Loucy (cell line): ENCODE data around the gene BABAM2.

Experiments
- CTCF ChIP-seq: fragments of 200-600 bp; sonication (generic); conservative IDR thresholded peaks from 2 replicates; pipeline ENCODE4 v1.5.1; 2014; ENCODE audit warnings: mild to moderate bottlenecking, antibody characterized with exemption, low read length
- EZH2phosphoT487 ChIP-seq: fragments of 200-600 bp; IDR thresholded peaks from 2 replicates; pipeline ENCODE4 v1.6.1; 2018; ENCODE audit warnings: antibody characterized with exemption, mild to moderate bottlenecking, moderate library complexity, borderline replicate concordance

- no peak for TF ChIP-seq CTCF
- TF ChIP-seq EZH2phosphoT487, result no peak
Measured at GRCh38 chr2:27866237-27866636, 24.3 kb upstream of the BABAM2 start.
